ENCODE measurements around the gene HTRA3.

HTRA3 gene

GRCh38 chr4:8283631-8284121 is 14.1 kb downstream of the HTRA3 start:
- TF ChIP-seq CTCF (IDR thresholded peaks at IDR 0.05; ENCODE audit: low read depth, low read length, missing control alignments), result no peak
- H3K4me3 ChIP-seq (replicated peaks; ENCODE audit: low read depth, low read length), result no peak overlapping the region
- no peak for DNase-seq (ENCODE audit: extremely low read depth, low read depth)

- no peak for DNase-seq (ENCODE audit: extremely low read depth, low read depth)
- no peak overlapping the region for H3K4me3 ChIP-seq (replicated peaks; ENCODE audit: low read depth, low read length)
- no peak for TF ChIP-seq CTCF (IDR thresholded peaks at IDR 0.05; ENCODE audit: low read depth, low read length, missing control alignments)
Observed at GRCh38 chr4:8284391-8284790, 14.8 kb downstream of the HTRA3 start.

- TF ChIP-seq CTCF (IDR thresholded peaks at IDR 0.05; ENCODE audit: low read depth, low read length, missing control alignments), result no peak
- H3K4me3 ChIP-seq (replicated peaks; ENCODE audit: low read depth, low read length), result no peak overlapping the region
- no peak for DNase-seq (ENCODE audit: extremely low read depth, low read depth)
Observed at GRCh38 chr4:8285143-8285975, 15.8 kb downstream of the HTRA3 start.

- DNase-seq (ENCODE audit: extremely low read depth, low read depth), result no peak
- no peak overlapping the region for H3K4me3 ChIP-seq (replicated peaks; ENCODE audit: low read depth, low read length)
- no peak for TF ChIP-seq CTCF (IDR thresholded peaks at IDR 0.05; ENCODE audit: low read depth, low read length, missing control alignments)
Observed at GRCh38 chr4:8285976-8286718, 16.6 kb downstream of the HTRA3 start.

GRCh38 chr4:8286719-8287342 is 17.3 kb downstream of the HTRA3 start:
- DNase-seq (ENCODE audit: extremely low read depth, low read depth), result no peak
- H3K4me3 ChIP-seq (replicated peaks; ENCODE audit: low read depth, low read length), result no peak overlapping the region
- no peak for TF ChIP-seq CTCF (IDR thresholded peaks at IDR 0.05; ENCODE audit: low read depth, low read length, missing control alignments)

- no peak overlapping the region for H3K4me3 ChIP-seq (replicated peaks; ENCODE audit: low read depth, low read length)
- no peak for DNase-seq (ENCODE audit: extremely low read depth, low read depth)
- TF ChIP-seq CTCF (IDR thresholded peaks at IDR 0.05; ENCODE audit: low read depth, low read length, missing control alignments), result no peak
Observed at GRCh38 chr4:8287343-8288280, 18.1 kb downstream of the HTRA3 start.

Measured in HFF-Myc (cell line).